ENCODE results near the gene KLHDC9.

Gene KLHDC9

GRCh38 chr1:161133220-161133740, 35.1 kb downstream of the KLHDC9 start:
- DNase-seq = no peak

DNA sequence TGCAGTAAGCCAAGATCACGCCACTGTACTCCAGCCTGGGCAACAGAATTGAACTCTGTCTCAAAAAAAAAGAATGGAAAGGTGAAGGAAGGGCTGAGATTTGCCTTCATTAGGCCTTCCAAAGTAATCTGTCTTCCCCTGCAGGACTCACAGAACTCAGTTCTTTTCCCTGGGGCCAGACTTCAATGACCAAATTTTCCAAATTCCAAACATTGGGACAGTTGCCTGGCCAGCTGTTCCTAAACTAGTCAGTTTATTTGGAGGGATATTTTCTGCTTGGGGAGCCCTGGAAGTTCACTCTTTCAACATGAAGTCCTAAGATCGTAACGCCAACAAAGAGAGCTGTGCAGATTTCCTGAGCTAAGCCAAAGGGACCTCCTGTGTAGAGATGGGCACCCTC, 39.7 kb downstream of the KLHDC9 start:
- no peak for DNase-seq

- no peak for DNase-seq
These were observed 40.3 kb downstream of the KLHDC9 start for GRCh38 chr1:161138431-161138830.

DNA sequence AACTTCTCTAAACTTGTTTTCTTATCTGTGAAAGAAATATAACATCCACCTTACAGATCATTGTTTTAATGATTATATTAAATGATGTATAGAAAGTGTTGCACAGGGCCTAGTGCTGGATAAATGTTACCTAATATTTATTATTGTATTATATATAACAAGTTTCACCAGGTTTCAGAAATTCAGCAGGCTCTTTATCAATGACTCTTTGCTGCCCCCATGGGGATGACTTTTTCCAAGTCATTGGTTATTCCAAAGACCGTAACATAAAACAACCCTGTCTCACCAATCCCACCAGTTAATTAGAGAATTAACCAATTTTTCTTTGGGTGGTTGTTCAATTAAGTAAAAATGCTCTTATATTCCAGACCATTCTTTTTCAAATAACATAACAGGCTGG, 41.6 kb downstream of the KLHDC9 start:
- DNase-seq = peak; percentile 41 to 65

GRCh38 chr1:161140755-161141400, 42.7 kb downstream of the KLHDC9 start:
- no peak for DNase-seq

DNA sequence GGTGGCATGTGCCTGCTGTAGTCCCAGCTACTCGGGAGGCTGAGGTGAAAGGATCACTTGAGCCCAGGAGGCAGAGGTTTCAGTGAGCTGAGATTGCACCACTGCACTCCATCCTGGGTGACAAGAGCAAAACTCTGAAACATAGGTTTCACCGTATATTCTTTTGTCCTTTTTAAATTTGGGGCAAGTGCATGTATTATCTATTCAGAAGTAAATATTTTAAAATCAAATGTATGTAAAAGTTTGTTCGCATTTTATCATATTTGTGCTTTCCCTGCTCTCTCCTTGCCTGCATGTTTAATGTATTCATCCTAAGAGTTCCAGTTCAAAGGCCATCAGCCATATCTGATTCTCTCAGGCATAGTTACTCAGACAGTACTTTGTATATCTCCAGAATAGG, 47.7 kb downstream of the KLHDC9 start:
- DNase-seq = no peak

All from activated CD4-positive, alpha-beta T cell treated with anti-CD3 and anti-CD28 coated beads for 4 hours (primary cell).